HG03520 (cell line): Measurements from ENCODE around the gene PLOD3.
"Not testable (repeated sequence)": the region's sequence is repeated elsewhere in the genome, so short reads cannot be mapped to it uniquely, and the experiment has no call there.

Source experiments
- ATAC-seq: cut with Tn5 transposase; IDR thresholded peaks from one replicate; pipeline ENCODE4 v1.9.1; 2021; ENCODE audit warnings: mild to moderate bottlenecking, moderate library complexity; ENCODE audit not compliant: unreplicated experiment

PLOD3 gene

GRCh38 chr7:101217388-101218235, at the start of gene PLOD3, which contains the start of gene ZNHIT1:
Gene PLOD3 (minus strand): TSS chr7:101217581. CDS start chr7:101217274, 307 bp downstream.
Gene ZNHIT1 (plus strand): TSS chr7:101218165. CDS start chr7:101218196, 31 bp downstream.
- ATAC-seq, result peak; percentile 68

GRCh38 chr7:101265622-101266516, 48.5 kb upstream of the PLOD3 start:
- ATAC-seq, result no peak

- ATAC-seq, result not testable (repeated sequence)
Measured at GRCh38 chr7:101264102-101264706, 46.8 kb upstream of the PLOD3 start.

- ATAC-seq, result no peak
Measured at GRCh38 chr7:101258243-101258731, 40.9 kb upstream of the PLOD3 start.

- no peak for ATAC-seq
Measured at GRCh38 chr7:101255796-101256195, 38.4 kb upstream of the PLOD3 start.

- not testable (repeated sequence) for ATAC-seq
Measured at GRCh38 chr7:101253199-101253598, 35.8 kb upstream of the PLOD3 start.

- ATAC-seq, result peak; percentile 99
Measured at GRCh38 chr7:101251871-101252659, 34.7 kb upstream of the PLOD3 start.

- no peak for ATAC-seq
Measured at GRCh38 chr7:101250324-101250723, 32.9 kb upstream of the PLOD3 start.

- ATAC-seq, result no peak
Measured at GRCh38 chr7:101248276-101248675, 30.9 kb upstream of the PLOD3 start.

- no peak for ATAC-seq
Measured at GRCh38 chr7:101245147-101245668, 27.8 kb upstream of the PLOD3 start.

- ATAC-seq, result peak; percentile 84
Measured at GRCh38 chr7:101244375-101245146, 27.2 kb upstream of the PLOD3 start, which contains the start of gene FIS1. Gene FIS1 (minus strand): TSS chr7:101245081. CDS start chr7:101245004, 77 bp downstream.

- no peak for ATAC-seq
Measured at GRCh38 chr7:101243646-101244374, 26.4 kb upstream of the PLOD3 start.

- no peak for ATAC-seq
Measured at GRCh38 chr7:101241443-101242349, 24.3 kb upstream of the PLOD3 start.

GRCh38 chr7:101241015-101241363, 23.6 kb upstream of the PLOD3 start:
- no peak for ATAC-seq

- no peak for ATAC-seq
Measured at GRCh38 chr7:101240226-101241014, 23.0 kb upstream of the PLOD3 start.

GRCh38 chr7:101239951-101240220, 22.5 kb upstream of the PLOD3 start:
- no peak for ATAC-seq
